Left ventricle myocardium inferior (tissue), 1 donor: ENCODE data around the gene FAM174B. TPM values are rescaled to one million over a fixed set of nuclear protein-coding genes. Genes with fewer than 3 reads are reported as not detected.

ENCODE experiments used
- DNase-seq: peaks from one replicate; pipeline ENCODE4 v3.0.0-alpha.2; 2020
- H3K27ac ChIP-seq: fragments of 200-600 bp; replicated peaks from 2 replicates; pipeline ENCODE4 v1.8.0; 2021
- H3K27me3 ChIP-seq: fragments of 200-600 bp; 2 replicates; pipeline ENCODE4 v1.8.0; 2021; ENCODE audit warnings: low read depth
- H3K36me3 ChIP-seq: fragments of 200-600 bp; 2 replicates; pipeline ENCODE4 v1.8.0; 2021
- H3K4me1 ChIP-seq: fragments of 200-600 bp; 2 replicates; pipeline ENCODE4 v1.8.0; 2021
- H3K4me3 ChIP-seq: fragments of 200-600 bp; 2 replicates; pipeline ENCODE4 v1.8.0; 2021; ENCODE audit warnings: mild to moderate bottlenecking, moderate library complexity
- H3K9me3 ChIP-seq: fragments of 200-600 bp; replicated peaks from 2 replicates; pipeline ENCODE4 v1.8.0; 2021
- CTCF ChIP-seq: fragments of 200-600 bp; IDR thresholded peaks from 2 replicates; pipeline ENCODE4 v1.8.0; 2021; ENCODE audit warnings: antibody characterized with exemption, mild to moderate bottlenecking, borderline replicate concordance
- intact Hi-C: fragments of 100-400 bp; cut with micrococcal nuclease; formaldehyde crosslinking; loops from one replicate; pipeline ENCODE4 v1.11.0; 2022
- total RNA-seq: library from RNA; stranded (reverse); fragmentation: NEBNext Ultra II Directional; extraction: Animal tissue kit (Norgen Biotek cat#: 25700); gene quantifications from one replicate; pipeline ENCODE4 v1.2.1, GENCODE V29; 2021
- donor health status: DM: no; HTN: yes; CAD: no; lungs with severe emphysema.

Gene FAM174B
- total RNA-seq, 1 donor from 2014 or later = 17.1 TPM

GRCh38 chr15:92629975-92630626 lies 25.5 kb downstream of the FAM174B start:
- intact Hi-C loops = no loop called here
- Histone ChIP-seq H3K4me1 (peaks cover 25% of the 10 kb centered on the region), H3K9me3 (no peaks in the 10 kb centered on the region), H3K36me3 (peaks cover 18% of the 10 kb centered on the region), H3K27me3 (no peaks in the 10 kb centered on the region), H3K27ac (no peak overlapping the region), H3K4me3 (no peak overlapping the region)
- DNase-seq = no peak
- TF ChIP-seq CTCF = no peak

- Histone ChIP-seq H3K27ac (no peak overlapping the region), H3K4me1 (peaks cover 28% of the 10 kb centered on the region), H3K27me3 (no peaks in the 10 kb centered on the region), H3K36me3 (peaks cover 18% of the 10 kb centered on the region), H3K4me3 (no peak overlapping the region), H3K9me3 (no peaks in the 10 kb centered on the region)
- no peak for TF ChIP-seq CTCF
- no peak for DNase-seq
- intact Hi-C loops = no loop called here
These were observed 26.1 kb downstream of the FAM174B start for GRCh38 chr15:92629276-92629974.

GRCh38 chr15:92627014-92627413 lies 28.6 kb downstream of the FAM174B start:
- no peaks in the 10 kb centered on the region for H3K9me3 ChIP-seq
- no peak overlapping the region for H3K4me3 ChIP-seq
- TF ChIP-seq CTCF = no peak
- intact Hi-C loops = no loop called here
- H3K27me3 ChIP-seq = no peaks in the 10 kb centered on the region
- H3K36me3 ChIP-seq = peaks cover 18% of the 10 kb centered on the region
- no peak for DNase-seq
- H3K27ac ChIP-seq = no peak overlapping the region
- H3K4me1 ChIP-seq = peaks cover 30% of the 10 kb centered on the region

GRCh38 chr15:92625251-92625980 lies 30.2 kb downstream of the FAM174B start:
- TF ChIP-seq CTCF = no peak
- peaks cover 32% of the 10 kb centered on the region for H3K4me1 ChIP-seq
- H3K27me3 ChIP-seq = no peaks in the 10 kb centered on the region
- peaks cover 18% of the 10 kb centered on the region for H3K36me3 ChIP-seq
- peak overlapping the region; percentile 36 for H3K4me3 ChIP-seq
- no peaks in the 10 kb centered on the region for H3K9me3 ChIP-seq
- intact Hi-C loops = no loop called here
- peak overlapping the region; percentile 81 for H3K27ac ChIP-seq
- no peak for DNase-seq

- intact Hi-C loops = no loop called here
- H3K4me1 ChIP-seq = peaks cover 41% of the 10 kb centered on the region
- peak overlapping the region; percentile 36 for H3K4me3 ChIP-seq
- peak; percentile 72 for DNase-seq
- no peak for TF ChIP-seq CTCF
- no peaks in the 10 kb centered on the region for H3K9me3 ChIP-seq
- no peaks in the 10 kb centered on the region for H3K27me3 ChIP-seq
- H3K27ac ChIP-seq = peak overlapping the region; percentile 81
- peaks cover 9% of the 10 kb centered on the region for H3K36me3 ChIP-seq
These were observed 31.1 kb downstream of the FAM174B start for GRCh38 chr15:92624401-92624991.
